Hypothalamus (tissue), 51 donors: ENCODE measurements around the gene PGAM2.

Source experiments
- DNase-seq, 51 donors: peaks; one replicate each; lab custom pipeline; 2025; lab: John Stamatoyannopoulos, UW

Gene PGAM2

GRCh38 chr7:44065431-44066110 is at the start of gene PGAM2:
PGAM2 (minus strand) TSS chr7:44065567; CDS start chr7:44065529, 38 bp downstream.
- peak in 36 of 51 donors; percentile 17 to 83 (median 63) for DNase-seq

GRCh38 chr7:44114586-44115310 is 49.4 kb upstream of the PGAM2 start:
- DNase-seq: peak in 43 of 51 donors; percentile 24 to 92 (median 68)

DNA sequence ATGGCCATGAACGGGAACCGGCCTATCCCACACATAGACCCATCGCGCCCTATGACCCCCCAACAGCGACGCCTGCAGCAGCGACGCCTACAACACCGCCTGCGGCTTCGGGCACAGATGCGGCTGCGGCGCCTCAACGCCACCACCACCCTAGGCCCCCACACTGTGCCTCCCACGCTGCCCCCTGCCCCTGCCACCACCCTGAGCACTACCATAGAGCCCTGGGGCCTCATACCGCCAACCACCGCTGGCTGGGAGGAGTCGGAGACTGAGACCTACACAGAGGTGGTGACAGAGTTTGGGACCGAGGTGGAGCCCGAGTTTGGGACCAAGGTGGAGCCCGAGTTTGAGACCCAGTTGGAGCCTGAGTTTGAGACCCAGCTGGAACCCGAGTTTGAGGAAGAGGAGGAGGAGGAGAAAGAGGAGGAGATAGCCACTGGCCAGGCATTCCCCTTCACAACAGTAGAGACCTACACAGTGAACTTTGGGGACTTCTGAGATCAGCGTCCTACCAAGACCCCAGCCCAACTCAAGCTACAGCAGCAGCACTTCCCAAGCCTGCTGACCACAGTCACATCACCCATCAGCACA is 48.5 kb upstream of the PGAM2 start:
- no peak for DNase-seq

DNA sequence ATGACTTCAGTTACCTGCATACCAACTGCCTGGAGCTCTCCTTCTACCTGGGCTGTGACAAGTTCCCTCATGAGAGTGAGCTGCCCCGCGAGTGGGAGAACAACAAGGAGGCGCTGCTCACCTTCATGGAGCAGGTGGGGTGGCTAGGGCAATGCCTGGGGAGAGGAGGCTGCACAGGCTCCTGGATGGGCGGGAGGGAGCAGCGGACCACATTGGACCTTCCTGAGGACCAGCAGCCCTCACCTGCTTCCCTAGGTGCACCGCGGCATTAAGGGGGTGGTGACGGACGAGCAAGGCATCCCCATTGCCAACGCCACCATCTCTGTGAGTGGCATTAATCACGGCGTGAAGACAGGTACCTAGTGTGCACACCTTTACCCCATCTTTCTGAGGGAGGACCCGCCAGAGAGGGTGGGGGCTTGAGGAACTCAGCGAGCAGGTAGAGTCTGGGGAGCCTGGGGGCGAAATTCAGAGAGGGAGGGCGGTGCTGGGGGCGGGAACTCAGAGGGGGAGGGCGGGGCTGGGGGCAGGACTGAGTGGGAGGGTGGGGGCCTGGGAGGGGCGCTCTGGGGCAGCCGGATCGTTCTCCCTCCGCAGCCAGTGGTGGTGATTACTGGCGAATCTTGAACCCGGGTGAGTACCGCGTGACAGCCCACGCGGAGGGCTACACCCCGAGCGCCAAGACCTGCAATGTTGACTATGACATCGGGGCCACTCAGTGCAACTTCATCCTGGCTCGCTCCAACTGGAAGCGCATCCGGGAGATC is 47.8 kb upstream of the PGAM2 start:
- no peak for DNase-seq

DNA sequence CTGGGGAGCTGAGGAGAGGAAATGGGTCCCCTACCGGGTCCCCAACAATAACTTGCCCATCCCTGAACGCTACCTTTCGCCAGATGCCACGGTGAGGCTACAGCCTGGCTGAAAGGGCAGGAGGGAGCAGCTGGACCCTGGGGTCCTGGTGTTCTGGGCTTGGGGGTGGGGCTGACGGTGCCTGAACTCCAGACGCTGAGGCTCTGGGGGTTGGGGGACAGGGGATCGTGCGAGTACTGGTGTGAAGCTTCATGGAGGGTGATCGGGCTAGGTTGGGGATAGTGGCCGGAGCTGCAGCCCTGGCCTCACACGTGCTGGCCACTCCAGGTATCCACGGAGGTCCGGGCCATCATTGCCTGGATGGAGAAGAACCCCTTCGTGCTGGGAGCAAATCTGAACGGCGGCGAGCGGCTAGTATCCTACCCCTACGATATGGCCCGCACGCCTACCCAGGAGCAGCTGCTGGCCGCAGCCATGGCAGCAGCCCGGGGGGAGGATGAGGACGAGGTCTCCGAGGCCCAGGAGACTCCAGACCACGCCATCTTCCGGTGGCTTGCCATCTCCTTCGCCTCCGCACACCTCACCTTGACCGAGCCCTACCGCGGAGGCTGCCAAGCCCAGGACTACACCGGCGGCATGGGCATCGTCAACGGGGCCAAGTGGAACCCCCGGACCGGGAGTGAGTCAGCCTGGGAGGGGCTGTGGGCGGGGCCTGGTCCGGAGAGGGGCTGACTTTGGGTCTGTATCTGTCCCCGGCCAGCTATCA is 47.0 kb upstream of the PGAM2 start:
- no peak for DNase-seq

DNA sequence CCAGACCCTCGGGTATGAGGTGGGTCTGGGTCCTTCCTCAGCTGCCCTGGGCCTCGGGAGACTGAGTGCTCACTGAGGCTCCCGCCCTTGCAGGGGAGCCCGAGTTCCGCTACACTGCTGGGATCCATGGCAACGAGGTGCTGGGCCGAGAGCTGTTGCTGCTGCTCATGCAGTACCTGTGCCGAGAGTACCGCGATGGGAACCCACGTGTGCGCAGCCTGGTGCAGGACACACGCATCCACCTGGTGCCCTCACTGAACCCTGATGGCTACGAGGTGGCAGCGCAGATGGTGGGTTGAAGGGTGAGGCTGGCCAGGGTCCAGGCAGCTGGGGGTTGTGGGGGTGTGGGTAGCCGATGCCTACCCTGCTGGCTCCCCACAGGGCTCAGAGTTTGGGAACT is 46.4 kb upstream of the PGAM2 start:
- peak in 6 of 51 donors; percentile 18 to 43 (median 29) for DNase-seq

DNA sequence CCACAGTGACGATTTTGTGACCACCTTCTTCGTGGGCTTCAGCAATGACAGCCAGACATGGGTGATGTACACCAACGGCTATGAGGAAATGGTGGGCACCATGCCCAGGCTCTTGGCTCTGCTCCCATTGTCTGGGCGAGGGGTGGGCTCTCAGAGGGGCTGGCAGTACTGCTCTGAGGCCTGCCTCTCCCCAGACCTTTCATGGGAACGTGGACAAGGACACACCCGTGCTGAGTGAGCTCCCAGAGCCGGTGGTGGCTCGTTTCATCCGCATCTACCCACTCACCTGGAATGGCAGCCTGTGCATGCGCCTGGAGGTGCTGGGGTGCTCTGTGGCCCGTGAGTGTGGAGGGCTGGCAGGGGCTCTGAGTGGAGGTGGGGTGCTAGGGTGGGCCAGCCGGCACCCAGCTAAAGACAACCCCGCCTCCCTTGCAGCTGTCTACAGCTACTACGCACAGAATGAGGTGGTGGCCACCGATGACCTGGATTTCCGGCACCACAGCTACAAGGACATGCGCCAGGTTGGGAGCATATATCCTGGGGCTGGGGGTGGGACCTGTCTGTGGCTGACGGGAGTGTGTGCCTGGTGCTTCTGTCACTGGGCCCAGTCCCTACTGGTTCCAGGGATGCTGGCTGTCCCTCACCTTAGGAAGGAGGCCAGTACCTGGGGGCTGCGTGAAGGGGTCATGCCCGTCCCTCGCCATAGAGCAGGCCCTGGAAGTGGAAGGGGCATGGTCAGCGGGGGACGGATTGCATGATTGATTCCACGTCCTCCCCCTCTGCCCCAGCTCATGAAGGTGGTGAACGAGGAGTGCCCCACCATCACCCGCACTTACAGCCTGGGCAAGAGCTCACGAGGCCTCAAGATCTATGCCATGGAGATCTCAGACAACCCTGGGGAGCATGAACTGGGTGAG is 45.6 kb upstream of the PGAM2 start:
- no peak for DNase-seq

- no peak for DNase-seq
Measured at GRCh38 chr7:44109991-44110390, 44.6 kb upstream of the PGAM2 start.

DNA sequence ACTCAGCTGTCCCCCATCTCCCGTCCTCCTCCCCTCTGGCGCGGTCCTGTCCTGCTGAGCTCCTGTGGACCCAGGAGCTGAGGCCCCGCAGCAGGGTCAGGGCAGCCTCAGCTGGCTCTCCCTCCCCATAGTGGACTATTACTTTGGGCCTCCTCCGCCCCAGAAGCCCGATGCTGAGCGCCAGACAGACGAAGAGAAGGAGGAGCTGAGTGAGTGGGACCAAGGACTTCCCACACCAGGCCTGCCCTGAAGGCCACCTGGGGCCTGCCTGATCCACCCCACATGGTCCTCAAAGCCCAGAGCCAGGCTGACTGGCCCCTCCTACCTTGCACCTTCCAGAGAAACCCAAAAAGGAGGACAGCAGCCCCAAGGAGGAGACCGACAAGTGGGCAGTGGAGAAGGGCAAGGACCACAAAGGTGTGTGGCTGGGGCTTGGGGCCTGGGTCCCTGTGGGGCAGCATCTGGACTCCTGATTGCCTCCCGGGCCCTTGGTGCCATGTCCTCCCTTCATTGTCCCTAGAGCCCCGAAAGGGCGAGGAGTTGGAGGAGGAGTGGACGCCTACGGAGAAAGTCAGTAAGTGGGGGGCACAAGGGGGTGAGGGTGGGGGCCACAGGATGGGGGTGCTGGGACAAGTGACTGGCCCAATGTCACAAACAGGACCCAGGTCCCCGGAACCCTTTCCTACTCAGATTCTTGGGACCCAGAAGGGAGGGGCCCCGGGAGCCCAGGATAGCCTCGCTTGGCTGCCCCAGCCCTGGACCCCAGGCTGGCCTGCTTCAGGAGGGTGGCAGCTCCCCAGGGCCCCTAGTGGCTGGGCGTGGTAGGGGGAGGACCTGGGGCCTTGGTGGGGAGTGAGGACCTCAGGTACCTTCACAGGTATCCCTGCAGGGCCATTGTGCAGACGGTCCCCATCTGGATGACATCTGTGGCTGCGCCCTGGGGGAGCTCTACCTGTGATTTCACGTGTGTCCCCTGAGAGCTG is 43.7 kb upstream of the PGAM2 start:
- DNase-seq: no peak

DNA sequence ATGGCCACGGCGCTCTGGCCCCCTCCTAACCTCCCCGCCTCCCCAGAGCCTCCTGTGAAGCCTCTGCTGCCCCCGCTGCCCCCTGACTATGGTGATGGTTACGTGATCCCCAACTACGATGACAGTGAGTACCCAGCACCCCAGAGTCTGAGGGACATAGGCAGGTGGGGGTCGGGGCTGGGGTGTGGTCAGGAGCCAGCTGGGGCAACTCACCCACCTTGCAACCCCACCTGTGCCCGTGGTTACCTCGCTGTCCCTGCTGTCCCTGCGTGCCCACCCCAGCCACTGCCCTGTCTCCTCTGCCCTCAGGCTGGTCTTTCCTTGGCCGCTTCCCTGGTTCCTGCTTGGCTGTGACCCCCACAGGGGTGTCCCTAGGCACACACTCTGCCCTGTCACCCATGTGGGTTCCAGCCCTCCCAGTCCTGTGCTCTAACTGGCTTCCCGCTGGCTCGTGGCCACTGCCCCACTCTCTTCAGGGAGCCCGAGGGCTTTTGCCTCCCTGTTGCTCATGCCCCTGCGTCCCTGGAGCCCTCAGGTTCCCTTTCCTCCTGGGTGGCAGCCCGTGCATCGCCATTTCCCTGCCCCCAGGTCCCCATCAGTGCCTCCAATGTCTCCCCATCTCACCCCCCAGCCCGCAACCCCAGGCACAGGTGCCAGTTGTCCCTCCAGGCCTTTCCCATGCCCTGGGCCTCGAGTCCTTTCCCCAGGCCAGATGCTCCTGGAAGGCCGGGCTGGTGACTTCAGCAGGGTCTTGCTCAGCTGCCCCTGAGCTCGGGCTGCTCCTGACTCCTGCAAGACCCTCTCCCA is 42.8 kb upstream of the PGAM2 start:
- DNase-seq: no peak

- no peak for DNase-seq
Measured at GRCh38 chr7:44107116-44107960, 42.0 kb upstream of the PGAM2 start.

DNA sequence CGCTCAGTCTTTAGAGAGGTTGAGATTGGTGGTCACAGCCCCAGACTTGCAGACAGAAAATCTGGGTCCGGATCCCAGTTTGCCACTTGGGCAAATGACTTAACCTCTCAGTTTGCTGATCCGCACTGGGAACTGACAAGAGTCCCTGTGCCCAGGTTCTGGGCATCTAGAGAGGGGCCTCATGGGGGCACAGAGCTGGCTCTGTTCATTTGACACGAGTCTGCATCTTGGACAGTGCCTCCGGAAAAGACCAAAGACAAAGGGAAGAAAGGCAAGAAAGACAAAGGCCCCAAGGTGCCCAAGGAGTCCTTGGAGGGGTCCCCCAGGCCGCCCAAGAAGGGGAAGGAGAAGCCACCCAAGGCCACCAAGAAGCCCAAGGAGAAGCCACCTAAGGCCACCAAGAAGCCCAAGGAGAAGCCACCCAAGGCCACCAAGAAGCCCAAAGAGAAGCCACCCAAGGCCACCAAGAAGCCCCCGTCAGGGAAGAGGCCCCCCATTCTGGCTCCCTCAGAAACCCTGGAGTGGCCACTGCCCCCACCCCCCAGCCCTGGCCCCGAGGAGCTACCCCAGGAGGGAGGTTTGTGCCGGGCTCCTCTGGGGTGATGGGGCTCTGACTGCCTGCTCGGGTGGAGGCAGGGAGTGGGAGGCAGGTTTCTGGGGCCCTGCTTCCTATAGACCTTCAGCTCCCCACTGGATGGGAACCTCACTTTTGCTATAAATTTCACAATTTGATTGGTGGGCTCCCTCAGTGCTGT is 41.1 kb upstream of the PGAM2 start:
- no peak for DNase-seq

DNA sequence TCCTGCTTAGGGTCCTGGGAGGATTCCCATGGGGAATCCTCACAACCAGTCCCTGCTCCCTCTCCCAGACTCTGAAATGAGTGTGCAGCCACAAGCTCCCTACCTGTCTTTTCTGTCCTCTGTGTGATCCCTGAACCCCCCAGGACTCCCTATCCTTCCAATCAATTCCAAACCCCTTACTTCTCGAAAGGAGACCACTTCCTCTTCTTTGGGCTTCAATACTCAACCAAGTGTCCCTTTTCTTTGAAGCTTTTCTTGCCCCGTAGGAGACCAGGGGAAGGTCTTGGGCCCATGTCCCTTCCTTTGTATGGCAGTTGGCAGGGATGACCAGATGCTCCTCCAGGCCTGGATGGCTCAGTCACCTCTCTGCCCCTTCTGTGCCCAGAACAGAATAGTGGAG is 40.5 kb upstream of the PGAM2 start:
- no peak for DNase-seq

DNA sequence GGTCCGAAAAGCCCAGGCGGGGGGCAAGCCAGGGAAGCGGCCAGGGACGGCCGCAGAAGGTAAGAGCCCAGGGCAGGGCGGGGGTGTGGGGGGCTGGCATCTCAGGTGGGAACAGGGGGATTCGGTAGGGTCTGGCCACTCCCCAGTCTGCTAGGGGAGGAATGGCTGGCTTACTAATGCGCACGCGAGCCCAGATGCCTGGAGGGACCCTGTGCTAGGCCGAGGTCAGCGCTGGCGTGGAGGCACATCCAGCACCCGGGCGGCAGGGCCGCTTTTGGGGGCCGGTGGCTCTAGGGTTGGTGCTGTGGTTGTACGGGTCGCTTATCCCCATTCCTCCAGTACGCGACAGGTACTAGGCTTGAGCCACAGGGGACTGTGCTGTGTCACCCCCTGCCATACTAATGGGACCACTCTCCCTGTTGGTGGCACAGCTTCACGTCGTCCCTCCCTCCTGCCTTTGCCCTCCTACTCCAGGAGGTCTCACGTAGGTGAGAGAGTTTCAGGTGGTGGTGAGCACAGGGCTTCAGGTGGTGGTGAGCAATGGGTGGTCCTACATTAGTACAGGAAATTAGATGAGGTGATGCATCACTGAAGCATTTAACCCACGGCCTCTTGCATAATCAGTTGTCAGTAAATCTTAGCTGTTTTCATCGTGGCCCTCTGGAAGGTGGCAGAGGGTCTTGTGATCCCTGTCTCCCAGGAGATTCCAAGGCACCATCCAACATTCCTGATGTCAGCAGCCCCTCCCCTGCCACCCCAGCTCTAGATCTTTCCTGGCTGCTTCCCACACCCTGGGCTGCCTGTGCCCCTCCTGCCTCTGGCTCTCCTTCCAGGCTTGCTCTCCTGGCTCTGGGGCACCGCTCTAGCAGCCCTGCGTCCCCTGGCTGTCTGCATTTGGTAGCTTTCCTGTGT is 39.7 kb upstream of the PGAM2 start:
- DNase-seq: peak in 34 of 51 donors; percentile 24 to 82 (median 56)
